SK-N-SH (cell line): Measurements from ENCODE around the gene NKX6-2.

ENCODE experiments used
- MXI1 ChIP-seq: IDR thresholded peaks from 2 replicates; pipeline ENCODE4 v1.6.1; 2012; ENCODE audit warnings: mild to moderate bottlenecking, low read depth, low read length, improper control_type of control experiment
- TAF1 ChIP-seq: IDR thresholded peaks from 2 replicates; pipeline ENCODE4 v1.6.1; 2012; ENCODE audit warnings: low read depth, mild to moderate bottlenecking, low read length, moderate library complexity, borderline replicate concordance
- TF ChIP-seq, protein P1 (sequence below): fragments of 200-600 bp; sonication (generic); IDR thresholded peaks from 2 replicates; pipeline ENCODE4 v1.6.1; 2017; ENCODE audit warnings: antibody characterized with exemption, mild to moderate bottlenecking, moderate library complexity

DNA sequence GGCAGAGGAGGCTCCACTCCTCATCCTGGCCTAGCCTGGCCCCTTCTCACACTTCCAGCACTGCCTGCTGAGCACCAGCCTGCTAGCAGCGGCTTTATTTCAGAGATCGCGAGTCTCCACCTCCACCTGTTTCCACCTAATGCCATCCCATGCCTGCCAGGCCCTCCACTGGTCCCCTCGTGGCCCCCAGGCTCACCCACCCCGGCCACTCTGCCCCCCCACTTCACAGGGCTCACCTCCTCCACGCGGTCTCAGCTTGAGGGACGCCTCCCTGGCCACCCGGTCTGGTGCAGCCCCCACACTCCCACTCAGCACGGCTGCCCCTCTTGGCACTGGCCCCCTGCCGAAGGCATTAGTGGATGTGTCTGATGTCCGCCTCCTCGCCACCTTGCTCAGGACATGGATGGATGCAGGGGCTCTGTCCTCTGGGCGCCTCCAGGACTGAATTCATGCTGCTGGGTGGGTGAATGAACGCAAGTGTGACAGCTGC, 3.8 kb upstream of the NKX6-2 start:
- TF ChIP-seq MXI1 (no peak), TAF1 (no peak)
- TF ChIP-seq, protein P1, sequence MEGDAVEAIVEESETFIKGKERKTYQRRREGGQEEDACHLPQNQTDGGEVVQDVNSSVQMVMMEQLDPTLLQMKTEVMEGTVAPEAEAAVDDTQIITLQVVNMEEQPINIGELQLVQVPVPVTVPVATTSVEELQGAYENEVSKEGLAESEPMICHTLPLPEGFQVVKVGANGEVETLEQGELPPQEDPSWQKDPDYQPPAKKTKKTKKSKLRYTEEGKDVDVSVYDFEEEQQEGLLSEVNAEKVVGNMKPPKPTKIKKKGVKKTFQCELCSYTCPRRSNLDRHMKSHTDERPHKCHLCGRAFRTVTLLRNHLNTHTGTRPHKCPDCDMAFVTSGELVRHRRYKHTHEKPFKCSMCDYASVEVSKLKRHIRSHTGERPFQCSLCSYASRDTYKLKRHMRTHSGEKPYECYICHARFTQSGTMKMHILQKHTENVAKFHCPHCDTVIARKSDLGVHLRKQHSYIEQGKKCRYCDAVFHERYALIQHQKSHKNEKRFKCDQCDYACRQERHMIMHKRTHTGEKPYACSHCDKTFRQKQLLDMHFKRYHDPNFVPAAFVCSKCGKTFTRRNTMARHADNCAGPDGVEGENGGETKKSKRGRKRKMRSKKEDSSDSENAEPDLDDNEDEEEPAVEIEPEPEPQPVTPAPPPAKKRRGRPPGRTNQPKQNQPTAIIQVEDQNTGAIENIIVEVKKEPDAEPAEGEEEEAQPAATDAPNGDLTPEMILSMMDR, result no peak
